Activated naive CD4-positive, alpha-beta T cell treated with anti-CD3 and anti-CD28 coated beads, Interleukin-2, amount 50 U/mL, for 24 hours (primary cell): ENCODE measurements around the gene INTS3.
"Not testable (repeated sequence)": the region's sequence is repeated elsewhere in the genome, so short reads cannot be mapped to it uniquely, and the experiment has no call there.

ENCODE experiments used
- H3K27ac Mint-ChIP-seq: one replicate; pipeline ENCODE4 v1.8.0; 2021; ENCODE audit warnings: mild to moderate bottlenecking, mixed read lengths
- H3K27me3 Mint-ChIP-seq: one replicate; pipeline ENCODE4 v1.8.0; 2021; ENCODE audit warnings: mixed read lengths
- H3K36me3 Mint-ChIP-seq: one replicate; pipeline ENCODE4 v1.8.0; 2021; ENCODE audit warnings: mixed read lengths
- H3K4me1 Mint-ChIP-seq: one replicate; pipeline ENCODE4 v1.8.0; 2021; ENCODE audit warnings: mixed read lengths
- H3K4me3 Mint-ChIP-seq: one replicate; pipeline ENCODE4 v1.8.0; 2021; ENCODE audit warnings: mild to moderate bottlenecking, mixed read lengths
- H3K9me3 Mint-ChIP-seq: one replicate; pipeline ENCODE4 v1.8.0; 2021; ENCODE audit warnings: mixed read lengths

The INTS3 gene

GRCh38 chr1:153697191-153698019 is 30.4 kb upstream of the INTS3 start:
- H3K36me3 Mint-ChIP-seq = no peaks in the 10 kb centered on the region
- H3K4me1 Mint-ChIP-seq = no peaks in the 10 kb centered on the region
- H3K9me3 Mint-ChIP-seq = no peaks in the 10 kb centered on the region
- H3K4me3 Mint-ChIP-seq = no peak overlapping the region
- H3K27ac Mint-ChIP-seq = no peak overlapping the region
- no peaks in the 10 kb centered on the region for H3K27me3 Mint-ChIP-seq

GRCh38 chr1:153698020-153698922 is 29.6 kb upstream of the INTS3 start:
- H3K9me3 Mint-ChIP-seq = no peaks in the 10 kb centered on the region
- no peaks in the 10 kb centered on the region for H3K36me3 Mint-ChIP-seq
- H3K27me3 Mint-ChIP-seq = no peaks in the 10 kb centered on the region
- H3K4me1 Mint-ChIP-seq = no peaks in the 10 kb centered on the region
- no peak overlapping the region for H3K4me3 Mint-ChIP-seq
- H3K27ac Mint-ChIP-seq = no peak overlapping the region

- Mint-ChIP-seq H3K9me3 (no peaks in the 10 kb centered on the region), H3K4me3 (no peak overlapping the region), H3K27me3 (no peaks in the 10 kb centered on the region), H3K4me1 (no peaks in the 10 kb centered on the region), H3K27ac (no peak overlapping the region), H3K36me3 (no peaks in the 10 kb centered on the region)
Observed at GRCh38 chr1:153698923-153699714, 28.7 kb upstream of the INTS3 start.

GRCh38 chr1:153699768-153700167 is 28.1 kb upstream of the INTS3 start:
- Mint-ChIP-seq H3K36me3 (no peaks in the 10 kb centered on the region), H3K9me3 (no peaks in the 10 kb centered on the region), H3K4me1 (no peaks in the 10 kb centered on the region), H3K27ac (no peak overlapping the region), H3K27me3 (no peaks in the 10 kb centered on the region), H3K4me3 (no peak overlapping the region)

GRCh38 chr1:153705484-153705883 is 22.4 kb upstream of the INTS3 start:
- H3K9me3 Mint-ChIP-seq = no peaks in the 10 kb centered on the region
- no peaks in the 10 kb centered on the region for H3K36me3 Mint-ChIP-seq
- H3K27me3 Mint-ChIP-seq = no peaks in the 10 kb centered on the region
- no peak overlapping the region for H3K4me3 Mint-ChIP-seq
- no peak overlapping the region for H3K27ac Mint-ChIP-seq
- H3K4me1 Mint-ChIP-seq = no peaks in the 10 kb centered on the region

GRCh38 chr1:153711026-153711425 is 16.8 kb upstream of the INTS3 start:
- Mint-ChIP-seq H3K4me1 (no peaks in the 10 kb centered on the region), H3K36me3 (no peaks in the 10 kb centered on the region), H3K4me3 (no peak overlapping the region), H3K27me3 (no peaks in the 10 kb centered on the region), H3K9me3 (no peaks in the 10 kb centered on the region), H3K27ac (no peak overlapping the region)

- not testable (repeated sequence) for H3K36me3 Mint-ChIP-seq, H3K27me3 Mint-ChIP-seq, H3K4me3 Mint-ChIP-seq, H3K4me1 Mint-ChIP-seq, H3K9me3 Mint-ChIP-seq, H3K27ac Mint-ChIP-seq
Observed at GRCh38 chr1:153716211-153716610, 11.6 kb upstream of the INTS3 start.

- Mint-ChIP-seq H3K36me3 (no peaks in the 10 kb centered on the region), H3K4me3 (no peak overlapping the region), H3K27me3 (no peaks in the 10 kb centered on the region), H3K9me3 (no peaks in the 10 kb centered on the region), H3K4me1 (no peaks in the 10 kb centered on the region), H3K27ac (no peak overlapping the region)
Observed at GRCh38 chr1:153717330-153717729, 10.5 kb upstream of the INTS3 start.

- Mint-ChIP-seq H3K27ac (no peak overlapping the region), H3K27me3 (no peaks in the 10 kb centered on the region), H3K4me3 (no peak overlapping the region), H3K4me1 (peaks cover 5% of the 10 kb centered on the region), H3K9me3 (no peaks in the 10 kb centered on the region), H3K36me3 (no peaks in the 10 kb centered on the region)
Observed at GRCh38 chr1:153723687-153724086, 4.2 kb upstream of the INTS3 start.

GRCh38 chr1:153724634-153725033 is 3.2 kb upstream of the INTS3 start:
- not testable (repeated sequence) for H3K27ac Mint-ChIP-seq, H3K9me3 Mint-ChIP-seq, H3K4me3 Mint-ChIP-seq, H3K36me3 Mint-ChIP-seq, H3K27me3 Mint-ChIP-seq
- H3K4me1 Mint-ChIP-seq = peaks cover 14% of the 10 kb centered on the region

GRCh38 chr1:153728305-153729066 is 636 bp downstream of the INTS3 start:
- no peaks in the 10 kb centered on the region for H3K27me3 Mint-ChIP-seq
- peaks cover 1% of the 10 kb centered on the region for H3K36me3 Mint-ChIP-seq
- no peaks in the 10 kb centered on the region for H3K9me3 Mint-ChIP-seq
- peak overlapping the region; percentile 89 for H3K4me3 Mint-ChIP-seq
- H3K27ac Mint-ChIP-seq = peak overlapping the region; percentile 91
- peaks cover 31% of the 10 kb centered on the region for H3K4me1 Mint-ChIP-seq

GRCh38 chr1:153730468-153730988 is 2.7 kb downstream of the INTS3 start:
- Mint-ChIP-seq H3K27me3 (no peaks in the 10 kb centered on the region), H3K27ac (peak overlapping the region; percentile 18), H3K36me3 (peaks cover 1% of the 10 kb centered on the region), H3K4me1 (peaks cover 40% of the 10 kb centered on the region), H3K9me3 (no peaks in the 10 kb centered on the region), H3K4me3 (peak overlapping the region; percentile 30)

GRCh38 chr1:153733970-153734369 is 6.1 kb downstream of the INTS3 start:
- Mint-ChIP-seq H3K4me3 (no peak overlapping the region), H3K27me3 (no peaks in the 10 kb centered on the region), H3K9me3 (no peaks in the 10 kb centered on the region), H3K27ac (no peak overlapping the region), H3K4me1 (peaks cover 36% of the 10 kb centered on the region), H3K36me3 (peaks cover 1% of the 10 kb centered on the region)

- no peaks in the 10 kb centered on the region for H3K27me3 Mint-ChIP-seq
- no peak overlapping the region for H3K4me3 Mint-ChIP-seq
- H3K27ac Mint-ChIP-seq = no peak overlapping the region
- H3K36me3 Mint-ChIP-seq = peaks cover 1% of the 10 kb centered on the region
- H3K4me1 Mint-ChIP-seq = peaks cover 30% of the 10 kb centered on the region
- H3K9me3 Mint-ChIP-seq = no peaks in the 10 kb centered on the region
Observed at GRCh38 chr1:153734396-153735089, 6.7 kb downstream of the INTS3 start.
